GM12892 (cell line): ENCODE data around the gene PIBF1.

ENCODE experiments used
- POLR2A ChIP-seq: IDR thresholded peaks from 2 replicates; pipeline ENCODE4 v1.6.1; 2011; ENCODE audit warnings: low read depth, low read length, control low read depth
- TAF1 ChIP-seq: IDR thresholded peaks from 2 replicates; pipeline ENCODE4 v1.6.1; 2011; ENCODE audit warnings: low read depth, mild to moderate bottlenecking, control low read depth, low read length, borderline replicate concordance

DNA sequence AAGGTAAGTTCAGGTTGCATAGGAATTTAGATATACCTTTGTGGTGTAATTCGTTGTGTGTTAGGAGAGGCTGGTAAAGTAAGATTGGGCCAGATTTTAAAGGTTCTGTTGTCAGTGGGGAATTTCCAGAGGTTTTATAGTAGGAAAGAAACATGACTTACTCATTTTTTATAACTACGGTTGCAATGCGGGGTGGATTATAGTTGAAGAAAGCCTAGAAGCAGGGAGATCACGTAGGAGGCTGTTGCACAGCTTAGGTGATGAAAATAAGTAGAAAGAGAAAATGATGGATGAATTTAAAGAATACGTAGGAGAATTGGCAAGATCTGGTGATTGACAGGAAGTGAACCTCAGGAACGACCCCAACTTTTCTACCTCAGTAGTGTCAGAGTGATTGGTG, 61.1 kb downstream of the PIBF1 start:
- TF ChIP-seq POLR2A: no peak
- TF ChIP-seq TAF1: no peak
